HG03135 (cell line): Measurements from ENCODE around the gene GPR137.

Experiments used
- ATAC-seq: cut with Tn5 transposase; IDR thresholded peaks from one replicate; pipeline ENCODE4 v1.9.1; 2021; ENCODE audit warnings: mild to moderate bottlenecking, moderate library complexity; ENCODE audit not compliant: unreplicated experiment

The GPR137 gene

GRCh38 chr11:64337538-64338249 is 52.0 kb downstream of the GPR137 start:
- no peak for ATAC-seq

- ATAC-seq = no peak
Measured at GRCh38 chr11:64338716-64339115, 53.1 kb downstream of the GPR137 start.
